Measurements from ENCODE around the gene PLXNA2. TPM values are rescaled to one million over a fixed set of nuclear protein-coding genes. Genes with fewer than 3 reads are reported as not detected.
A peak's percentile ranks its signal among the peaks of the same experiment; 100 is the strongest.

PLXNA2 gene
- polyA plus RNA-seq, 2 of the 4 experiments (the other 2 are of a cell fraction): 0.36 to 0.87 TPM

DNA sequence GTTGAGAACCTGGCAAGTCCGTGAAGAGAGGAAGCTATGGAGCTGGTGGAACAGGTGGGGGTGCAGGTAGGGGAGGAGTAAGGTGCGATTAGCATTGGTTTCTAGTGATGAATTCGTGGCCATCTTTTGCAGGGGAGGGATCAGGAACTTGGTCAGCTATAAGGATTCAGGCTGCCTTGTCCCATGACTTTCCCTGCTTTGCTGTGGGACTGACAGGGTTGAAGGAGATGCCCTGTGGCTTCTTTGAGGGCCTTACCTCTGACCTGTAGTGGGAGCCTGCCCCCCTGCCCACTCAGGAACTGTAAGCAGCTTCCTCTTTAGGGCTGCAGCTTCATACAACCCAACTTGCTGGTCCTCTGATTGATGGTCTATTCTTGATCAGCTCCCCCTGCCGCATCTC, 248.6 kb downstream of the PLXNA2 start:
- DNase-seq (ENCODE audit: low read depth in 1 of 2, low spot score in 1 of 2): no peak
- ChIA-PET POLR2A (no interaction called here), CTCF (interaction anchor here (0.7 to 2.8 kb wide), 5 partner anchors 8 to 111 kb away, joined by 3 to 9 read pairs (median 4); no protein-coding TSS in a partner anchor)
- TF ChIP-seq EP300 (IDR thresholded peaks at IDR 0.05) (no peak), POLR2AphosphoS2 (conservative IDR thresholded peaks at IDR 0.05; ENCODE audit: low read length) (no peak), NFE2L2 (conservative IDR thresholded peaks at IDR 0.05; ENCODE audit: low read length) (no peak), KDM1A (IDR thresholded peaks at IDR 0.05; ENCODE audit: low read depth) (no peak), ZSCAN20 (CRISPR knock-in tag; IDR thresholded peaks at IDR 0.05) (no peak), MAZ (IDR thresholded peaks at IDR 0.05; ENCODE audit: borderline replicate concordance, low read depth, low read length) (no peak), ZFP36 (IDR thresholded peaks at IDR 0.05; ENCODE audit: borderline replicate concordance, partially characterized antibody) (no peak), RFX5 (IDR thresholded peaks at IDR 0.05) (no peak), RCOR1 (IDR thresholded peaks at IDR 0.05; ENCODE audit: low read depth, low read length) (no peak), CHD2 (IDR thresholded peaks at IDR 0.05; ENCODE audit: low read length, partially characterized antibody) (no peak), CBX2 (IDR thresholded peaks at IDR 0.05; ENCODE audit: borderline replicate concordance, low read depth) (no peak)
- WGBS (ENCODE audit: missing lambda C conversion rate): 21% methylated on average over 4 of the region's 4 CpGs
- H3K4me1 ChIP-seq: no peaks in the 10 kb centered on the region
- H3K9me3 ChIP-seq: peaks cover 11% of the 10 kb centered on the region; the same call in 1 of the 3 replicates
- ATAC-seq: no peak
- no peak overlapping the region for H3K4me3 ChIP-seq
- H3K4me2 ChIP-seq: no peak overlapping the region
- no peak for FAIRE-seq
- H3K27ac ChIP-seq: no peak overlapping the region

GRCh38 chr1:207993477-207994445, 250.4 kb downstream of the PLXNA2 start:
- peak in 1 of 2 experiments; percentile 51; a peak in 2 of 6 replicates for ATAC-seq
- Histone ChIP-seq H3K9me3 (peaks cover 11% of the 10 kb centered on the region; the same call in 1 of the 3 replicates), H3K27ac (no peak overlapping the region), H3K4me2 (no peak overlapping the region), H3K4me3 (no peak overlapping the region), H3K4me1 (no peaks in the 10 kb centered on the region)
- TF ChIP-seq FOSL2 (IDR thresholded peaks at IDR 0.05): no peak
- TF ChIP-seq FOSL2 (CRISPR knock-in tag; IDR thresholded peaks at IDR 0.05): no peak
- peak; percentile 28 to 50; a peak in 4 of 5 replicates for TF ChIP-seq RAD21 (conservative IDR thresholded peaks at IDR 0.05 in 1 of 2, IDR thresholded peaks at IDR 0.05 in 1 of 2)
- TF ChIP-seq, protein P1, sequence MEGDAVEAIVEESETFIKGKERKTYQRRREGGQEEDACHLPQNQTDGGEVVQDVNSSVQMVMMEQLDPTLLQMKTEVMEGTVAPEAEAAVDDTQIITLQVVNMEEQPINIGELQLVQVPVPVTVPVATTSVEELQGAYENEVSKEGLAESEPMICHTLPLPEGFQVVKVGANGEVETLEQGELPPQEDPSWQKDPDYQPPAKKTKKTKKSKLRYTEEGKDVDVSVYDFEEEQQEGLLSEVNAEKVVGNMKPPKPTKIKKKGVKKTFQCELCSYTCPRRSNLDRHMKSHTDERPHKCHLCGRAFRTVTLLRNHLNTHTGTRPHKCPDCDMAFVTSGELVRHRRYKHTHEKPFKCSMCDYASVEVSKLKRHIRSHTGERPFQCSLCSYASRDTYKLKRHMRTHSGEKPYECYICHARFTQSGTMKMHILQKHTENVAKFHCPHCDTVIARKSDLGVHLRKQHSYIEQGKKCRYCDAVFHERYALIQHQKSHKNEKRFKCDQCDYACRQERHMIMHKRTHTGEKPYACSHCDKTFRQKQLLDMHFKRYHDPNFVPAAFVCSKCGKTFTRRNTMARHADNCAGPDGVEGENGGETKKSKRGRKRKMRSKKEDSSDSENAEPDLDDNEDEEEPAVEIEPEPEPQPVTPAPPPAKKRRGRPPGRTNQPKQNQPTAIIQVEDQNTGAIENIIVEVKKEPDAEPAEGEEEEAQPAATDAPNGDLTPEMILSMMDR (IDR thresholded peaks at IDR 0.05): 0 out of 3 replicates have a peak, but pooled peaks have one; percentile 19
- ChIA-PET POLR2A (no interaction called here), CTCF (interaction anchor here (0.7 to 2.8 kb wide), 7 partner anchors 9 to 165 kb away, joined by 3 to 9 read pairs (median 3); no protein-coding TSS in a partner anchor)
- DNase-seq (ENCODE audit: low read depth in 1 of 2, low spot score in 1 of 2): peak in 1 of 2 experiments; percentile 12
- WGBS (ENCODE audit: missing lambda C conversion rate): 50% methylated on average over 5 of the region's 5 CpGs
- FAIRE-seq: no peak

GRCh38 chr1:207992677-207993236, 251.4 kb downstream of the PLXNA2 start:
- H3K27ac ChIP-seq: no peak overlapping the region
- TF ChIP-seq POLR2AphosphoS2 (conservative IDR thresholded peaks at IDR 0.05; ENCODE audit: low read length) (no peak), CHD2 (IDR thresholded peaks at IDR 0.05; ENCODE audit: low read length, partially characterized antibody) (no peak), GATA3 (IDR thresholded peaks at IDR 0.05; ENCODE audit: borderline replicate concordance) (no peak), JUN (IDR thresholded peaks at IDR 0.05) (no peak), HEYL (CRISPR knock-in tag; IDR thresholded peaks at IDR 0.05) (no peak), ZFP36 (IDR thresholded peaks at IDR 0.05; ENCODE audit: borderline replicate concordance, partially characterized antibody) (no peak), HOXA7 (CRISPR knock-in tag; IDR thresholded peaks at IDR 0.05) (no peak), MAZ (IDR thresholded peaks at IDR 0.05; ENCODE audit: borderline replicate concordance, low read depth, low read length) (no peak), FOSB (CRISPR knock-in tag; IDR thresholded peaks at IDR 0.05) (no peak), HES2 (IDR thresholded peaks at IDR 0.05) (no peak), HOXB5 (CRISPR knock-in tag; IDR thresholded peaks at IDR 0.05) (no peak), MYC (IDR thresholded peaks at IDR 0.05; ENCODE audit: borderline replicate concordance, low read length) (no peak), HDAC2 (IDR thresholded peaks at IDR 0.05) (no peak), NR3C1 (IDR thresholded peaks at IDR 0.05) (no peak)
- H3K4me2 ChIP-seq: no peak overlapping the region
- POLR2A ChIA-PET: no interaction called here
- FAIRE-seq (no peak), DNase-seq (ENCODE audit: low read depth in 1 of 2, low spot score in 1 of 2) (no peak), ATAC-seq (no peak)
- H3K9me3 ChIP-seq: peaks cover 11% of the 10 kb centered on the region; the same call in 1 of the 3 replicates
- no peak overlapping the region for H3K4me3 ChIP-seq
- WGBS (ENCODE audit: missing lambda C conversion rate): 56% methylated on average over 5 of the region's 5 CpGs
- H3K4me1 ChIP-seq: no peaks in the 10 kb centered on the region
- CTCF ChIA-PET: interaction anchor here (1.0 to 2.8 kb wide), 5 partner anchors 10 to 124 kb away, joined by 3 to 9 read pairs (median 3); no protein-coding TSS in a partner anchor
